Left forelimb (tissue), 1 donor: ENCODE results near the gene TAF3.

Experiments
- DNase-seq: peaks from one replicate; pipeline ENCODE4 v3.0.0-alpha.2; 2018; ENCODE audit warnings: low spot score

Gene TAF3

GRCh38 chr10:8045726-8046494, 227.6 kb downstream of the TAF3 start:
- DNase-seq: no peak

DNA sequence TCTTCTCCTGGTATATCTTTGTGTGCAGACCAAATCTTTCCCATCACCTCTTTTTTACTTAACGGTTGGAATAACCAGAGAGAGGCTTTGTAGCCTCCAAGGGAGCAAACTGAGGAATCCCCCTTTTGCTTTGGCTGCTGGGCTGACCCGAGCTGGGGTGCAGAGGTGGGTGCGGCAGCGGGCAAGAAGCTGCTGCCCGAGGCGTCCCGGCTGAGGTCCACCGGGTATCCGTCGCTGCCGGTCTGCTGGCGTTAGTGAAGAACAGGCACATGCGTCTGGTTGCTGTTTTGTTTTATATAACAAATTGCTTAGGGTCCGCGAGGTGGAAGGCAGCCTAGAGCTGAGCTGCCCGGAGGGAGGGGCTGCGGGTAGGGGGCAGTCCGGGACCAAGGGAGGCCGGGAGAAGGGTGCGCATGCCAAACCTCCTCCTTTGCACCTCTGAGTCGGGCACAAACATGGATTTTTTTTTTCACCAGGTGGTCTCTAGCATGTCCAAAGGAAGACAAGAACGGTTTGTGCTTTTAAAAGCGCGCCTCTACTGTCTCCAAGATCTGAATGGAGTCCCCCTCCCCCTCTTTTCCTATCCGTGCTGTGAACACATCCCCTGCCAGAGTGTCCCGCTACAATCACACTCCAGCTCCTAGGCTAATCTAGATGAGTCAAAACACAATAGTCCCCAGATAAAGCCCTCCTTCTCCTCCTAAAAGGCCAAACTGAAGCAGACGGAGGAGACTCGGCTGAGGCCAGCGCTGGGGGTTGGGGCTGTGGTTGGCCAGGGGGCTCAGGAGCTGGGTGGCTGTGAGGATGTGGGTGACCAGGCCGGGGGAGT, 229.4 kb downstream of the TAF3 start:
- no peak for DNase-seq

- no peak for DNase-seq
Observed at GRCh38 chr10:8048281-8049008, 230.1 kb downstream of the TAF3 start.

GRCh38 chr10:8049045-8049864, 230.9 kb downstream of the TAF3 start:
- no peak for DNase-seq

GRCh38 chr10:8049865-8050555, 231.7 kb downstream of the TAF3 start:
- DNase-seq: no peak

DNA sequence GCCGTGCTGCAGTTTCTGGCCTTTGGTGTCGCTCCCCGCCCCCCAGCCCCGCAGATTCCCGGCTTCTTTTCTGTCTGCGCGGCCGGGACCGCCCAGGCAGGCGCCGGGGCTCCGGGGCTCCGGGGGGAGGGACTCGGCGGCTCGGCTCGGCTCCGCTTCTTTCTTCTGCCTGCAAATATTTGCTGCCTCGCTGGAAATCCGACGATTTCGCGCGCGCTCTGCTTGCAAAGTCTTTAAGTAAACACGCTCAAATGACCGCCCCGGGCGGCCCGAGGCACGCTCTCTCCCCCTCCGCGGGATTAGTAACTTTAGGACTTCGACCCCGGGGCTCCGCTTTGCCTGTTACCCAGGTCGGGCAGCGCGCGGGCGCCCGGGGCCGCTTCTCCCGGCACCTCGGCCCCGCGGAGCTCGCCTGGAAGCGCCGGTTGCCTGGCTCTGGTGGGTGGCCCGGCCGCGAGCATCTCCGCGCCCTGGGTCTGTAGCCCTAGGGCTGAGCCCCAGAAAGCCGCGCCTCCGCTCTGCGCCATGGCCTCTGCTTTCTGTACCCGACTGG, 232.3 kb downstream of the TAF3 start:
- DNase-seq: peak; percentile 59

- DNase-seq: no peak
Observed at GRCh38 chr10:8051109-8051821, 233.0 kb downstream of the TAF3 start.

- no peak for DNase-seq
Observed at GRCh38 chr10:8051851-8052257, 233.5 kb downstream of the TAF3 start.

GRCh38 chr10:8052341-8052955, 234.1 kb downstream of the TAF3 start:
- DNase-seq: no peak

GRCh38 chr10:8052956-8053445, 234.7 kb downstream of the TAF3 start:
- no peak for DNase-seq

GRCh38 chr10:8053446-8054243, 235.3 kb downstream of the TAF3 start:
- peak; percentile 86 for DNase-seq

DNA sequence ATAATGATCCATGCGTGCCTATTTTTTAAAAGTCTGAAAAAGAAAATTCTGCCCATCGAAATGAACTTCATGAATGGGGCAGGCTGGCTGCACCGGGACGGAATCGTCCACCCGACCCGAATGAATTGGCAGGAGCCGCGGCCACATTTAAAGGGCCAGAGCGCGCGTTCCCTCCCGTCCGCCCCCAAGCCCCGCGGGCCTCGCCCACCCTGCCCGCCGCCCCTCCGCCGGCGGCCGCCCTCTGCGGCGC, 235.9 kb downstream of the TAF3 start:
- DNase-seq: no peak

DNA sequence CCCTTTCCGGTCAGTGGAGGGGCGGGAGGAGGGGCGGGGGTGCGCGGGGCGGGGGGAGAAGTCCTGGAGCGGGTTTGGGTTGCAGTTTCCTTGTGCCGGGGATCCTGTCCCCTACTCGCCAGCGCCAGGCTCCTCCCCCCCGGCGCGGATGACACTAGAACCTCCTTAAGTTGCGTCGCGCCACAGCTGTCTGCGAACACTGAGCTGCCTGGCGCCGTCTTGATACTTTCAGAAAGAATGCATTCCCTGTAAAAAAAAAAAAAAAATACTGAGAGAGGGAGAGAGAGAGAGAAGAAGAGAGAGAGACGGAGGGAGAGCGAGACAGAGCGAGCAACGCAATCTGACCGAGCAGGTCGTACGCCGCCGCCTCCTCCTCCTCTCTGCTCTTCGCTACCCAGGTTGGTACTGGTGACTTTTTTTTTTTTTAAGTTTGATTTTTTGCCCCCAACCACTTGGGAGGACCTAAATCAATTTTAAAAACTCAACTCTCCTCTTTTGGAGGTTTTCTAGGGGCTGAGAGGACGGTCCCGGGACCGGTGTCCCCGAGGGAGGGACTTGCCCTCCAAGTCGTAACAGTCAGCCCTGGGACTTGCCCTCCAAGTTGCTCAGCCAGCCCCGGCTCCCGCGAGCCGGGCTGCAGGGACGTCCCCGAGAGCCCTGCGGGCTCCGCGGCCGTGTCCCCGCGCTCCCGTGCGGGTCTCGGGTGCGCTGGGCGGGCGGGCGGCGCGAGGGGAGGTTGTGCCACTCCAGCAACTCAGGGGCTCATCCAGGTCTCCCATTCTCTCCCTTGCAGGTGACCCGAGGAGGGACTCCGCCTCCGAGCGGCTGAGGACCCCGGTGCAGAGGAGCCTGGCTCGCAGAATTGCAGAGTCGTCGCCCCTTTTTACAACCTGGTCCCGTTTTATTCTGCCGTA, 236.4 kb downstream of the TAF3 start, which contains the start of gene GATA3:
Gene GATA3 (plus strand): TSS at position 195 of the 914 bp plus-strand sequence. CDS start 968 bp downstream, outside the sequence.
- no peak for DNase-seq

DNA sequence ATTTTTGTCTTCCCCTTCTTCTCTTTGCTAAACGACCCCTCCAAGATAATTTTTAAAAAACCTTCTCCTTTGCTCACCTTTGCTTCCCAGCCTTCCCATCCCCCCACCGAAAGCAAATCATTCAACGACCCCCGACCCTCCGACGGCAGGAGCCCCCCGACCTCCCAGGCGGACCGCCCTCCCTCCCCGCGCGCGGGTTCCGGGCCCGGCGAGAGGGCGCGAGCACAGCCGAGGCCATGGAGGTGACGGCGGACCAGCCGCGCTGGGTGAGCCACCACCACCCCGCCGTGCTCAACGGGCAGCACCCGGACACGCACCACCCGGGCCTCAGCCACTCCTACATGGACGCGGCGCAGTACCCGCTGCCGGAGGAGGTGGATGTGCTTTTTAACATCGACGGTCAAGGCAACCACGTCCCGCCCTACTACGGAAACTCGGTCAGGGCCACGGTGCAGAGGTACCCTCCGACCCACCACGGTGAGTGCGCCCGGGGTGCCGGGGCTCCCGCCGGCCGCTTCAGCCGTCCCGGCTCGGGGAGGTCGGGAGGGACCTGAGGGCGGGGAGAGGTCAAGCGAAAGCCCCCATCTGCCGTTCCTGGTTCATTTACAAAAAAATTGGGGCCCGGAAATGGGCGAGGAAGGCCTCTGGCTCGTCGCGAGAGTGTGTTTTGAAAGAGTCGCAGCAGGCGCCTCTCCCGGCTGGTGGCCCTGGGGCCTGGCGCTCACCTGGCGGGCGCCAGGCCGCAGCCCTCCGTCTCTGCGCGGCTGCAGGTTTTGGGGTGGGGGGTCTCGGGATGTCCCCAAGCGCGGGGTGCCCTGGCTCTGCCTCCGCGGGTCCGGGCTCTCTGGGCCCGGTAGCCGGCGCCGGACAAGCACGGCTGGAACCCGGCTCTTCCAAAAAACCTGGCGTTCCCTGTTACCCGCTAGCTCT, 237.4 kb downstream of the TAF3 start:
- no peak for DNase-seq

GRCh38 chr10:8056378-8056777, 238.1 kb downstream of the TAF3 start:
- DNase-seq: no peak

- no peak for DNase-seq
Observed at GRCh38 chr10:8056871-8057331, 238.6 kb downstream of the TAF3 start.
